Measurements from ENCODE around the gene PLA2G2F. TPM values are rescaled to one million over a fixed set of nuclear protein-coding genes. Genes with fewer than 3 reads are reported as not detected.

PLA2G2F gene
- total and polyA plus RNA-seq, 2 of the 13 experiments (the other 11 are each of a cell fraction or from before 2014, with no cell fraction given) = not detected

GRCh38 chr1:20198918-20199317 is 59.8 kb downstream of the PLA2G2F start:
- no peak overlapping the region for H2AFZ ChIP-seq (ENCODE audit: low read length)
- H4K20me1 ChIP-seq (ENCODE audit: insufficient read depth, low read length) = no peaks in the 10 kb centered on the region
- peaks cover 3 to 22% of the 10 kb centered on the region in 2 experiments; a peak in 3 of 5 replicates for H3K27me3 ChIP-seq (ENCODE audit: control insufficient read depth in 1 of 2, insufficient read depth in 2 of 2, low read length in 2 of 2)
- in situ Hi-C loops (cut with HindIII; ENCODE audit: extremely low pct_ligation_motif_present, low pct_unique_long_range_greater_than_20kb) (loop anchor here (10.0 kb wide), 1 partner anchor 224 kb away; the partner anchor contains the start of gene PLA2G2A), intact Hi-C loops (cut with micrococcal nuclease; ENCODE audit: unreplicated experiment) (no loop called here)
- no peaks in the 10 kb centered on the region for H3K9me3 ChIP-seq (ENCODE audit: low read length)
- ChIA-PET POLR2A (no interaction called here), CTCF (ENCODE audit: low intra/inter-chr PET ratio, low total read pairs) (no interaction called here)
- no peaks in the 10 kb centered on the region for H3K79me2 ChIP-seq (ENCODE audit: insufficient read depth, low read length)
- H3K9ac ChIP-seq (ENCODE audit: insufficient read depth, low read depth, low read length) = no peak overlapping the region
- H3K4me3 ChIP-seq (replicated peaks in 1 of 3; ENCODE audit: insufficient read depth in 1 of 3, low read depth in 2 of 3, low read length in 3 of 3) = no peak overlapping the region
- no peak for TF ChIP-seq TGIF2 (CRISPR knock-in tag; IDR thresholded peaks at IDR 0.05)
- peak; percentile 88 for TF ChIP-seq BCL6 (CRISPR knock-in tag; IDR thresholded peaks at IDR 0.05)
- no peak for TF ChIP-seq TIGD3 (CRISPR knock-in tag; IDR thresholded peaks at IDR 0.05; ENCODE audit: borderline replicate concordance)
- TF ChIP-seq ZNF660 (CRISPR knock-in tag; IDR thresholded peaks at IDR 0.05; ENCODE audit: borderline replicate concordance, low read depth) = no peak
- no peak for TF ChIP-seq ZNF496 (CRISPR knock-in tag; IDR thresholded peaks at IDR 0.05; ENCODE audit: insufficient replicate concordance)
- no peak for DNase-seq (ENCODE audit: low spot score)
- H3K36me3 ChIP-seq (replicated peaks in 1 of 2; ENCODE audit: control insufficient read depth in 1 of 2, insufficient read depth in 2 of 2, low read length in 2 of 2) = no peaks in the 10 kb centered on the region
- no peak for ATAC-seq
- no peak for FAIRE-seq
- H3K4me1 ChIP-seq (ENCODE audit: insufficient read depth, low read length) = peaks cover 5% of the 10 kb centered on the region; the same call in 1 of the 2 replicates
- H3K27ac ChIP-seq (ENCODE audit: extremely low read length, insufficient read depth, low read length) = no peak overlapping the region
- BruUV-seq (replicated peaks) = no TSS peak
- H3K4me2 ChIP-seq (ENCODE audit: low read depth, low read length) = no peak overlapping the region
- WGBS (ENCODE audit: low lambda C conversion rate) = 2% methylated on average over 7 of the region's 7 CpGs

- TF ChIP-seq, protein P1, sequence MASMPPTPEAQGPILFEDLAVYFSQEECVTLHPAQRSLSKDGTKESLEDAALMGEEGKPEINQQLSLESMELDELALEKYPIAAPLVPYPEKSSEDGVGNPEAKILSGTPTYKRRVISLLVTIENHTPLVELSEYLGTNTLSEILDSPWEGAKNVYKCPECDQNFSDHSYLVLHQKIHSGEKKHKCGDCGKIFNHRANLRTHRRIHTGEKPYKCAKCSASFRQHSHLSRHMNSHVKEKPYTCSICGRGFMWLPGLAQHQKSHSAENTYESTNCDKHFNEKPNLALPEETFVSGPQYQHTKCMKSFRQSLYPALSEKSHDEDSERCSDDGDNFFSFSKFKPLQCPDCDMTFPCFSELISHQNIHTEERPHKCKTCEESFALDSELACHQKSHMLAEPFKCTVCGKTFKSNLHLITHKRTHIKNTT (CRISPR knock-in tag; IDR thresholded peaks at IDR 0.05) = no peak
- TF ChIP-seq ZNF740 (CRISPR knock-in tag; IDR thresholded peaks at IDR 0.05) (no peak), ZNF607 (CRISPR knock-in tag; IDR thresholded peaks at IDR 0.05; ENCODE audit: borderline replicate concordance) (no peak), ZNF879 (CRISPR knock-in tag; IDR thresholded peaks at IDR 0.05) (no peak)
- no peak overlapping the region for H3K9ac ChIP-seq (ENCODE audit: insufficient read depth, low read depth, low read length)
- POLR2A ChIA-PET = no interaction called here
- no TSS peak for BruUV-seq (replicated peaks)
- peaks cover 5% of the 10 kb centered on the region; the same call in 1 of the 2 replicates for H3K4me1 ChIP-seq (ENCODE audit: insufficient read depth, low read length)
- no peak overlapping the region for H3K4me2 ChIP-seq (ENCODE audit: low read depth, low read length)
- no peak overlapping the region for H3K4me3 ChIP-seq (replicated peaks in 1 of 3; ENCODE audit: insufficient read depth in 1 of 3, low read depth in 2 of 3, low read length in 3 of 3)
- CTCF ChIA-PET (ENCODE audit: low intra/inter-chr PET ratio, low total read pairs) = no interaction called here
- ATAC-seq (no peak), DNase-seq (ENCODE audit: low spot score) (no peak), FAIRE-seq (no peak)
- H3K9me3 ChIP-seq (ENCODE audit: low read length) = no peaks in the 10 kb centered on the region
- H3K27me3 ChIP-seq (ENCODE audit: control insufficient read depth in 1 of 2, insufficient read depth in 2 of 2, low read length in 2 of 2) = peaks cover 3 to 22% of the 10 kb centered on the region in 2 experiments; a peak in 3 of 5 replicates
- 33% methylated on average over 3 of the region's 3 CpGs for WGBS (ENCODE audit: low lambda C conversion rate)
- intact Hi-C loops (cut with micrococcal nuclease; ENCODE audit: unreplicated experiment) = no loop called here
- no peaks in the 10 kb centered on the region for H3K36me3 ChIP-seq (replicated peaks in 1 of 2; ENCODE audit: control insufficient read depth in 1 of 2, insufficient read depth in 2 of 2, low read length in 2 of 2)
- H3K79me2 ChIP-seq (ENCODE audit: insufficient read depth, low read length) = no peaks in the 10 kb centered on the region
- no peaks in the 10 kb centered on the region for H4K20me1 ChIP-seq (ENCODE audit: insufficient read depth, low read length)
- no peak overlapping the region for H3K27ac ChIP-seq (ENCODE audit: extremely low read length, insufficient read depth, low read length)
- in situ Hi-C loops (cut with HindIII; ENCODE audit: extremely low pct_ligation_motif_present, low pct_unique_long_range_greater_than_20kb) = loop anchor here (10.0 kb wide), 1 partner anchor 225 kb away; the partner anchor contains the start of gene PLA2G2A
- H2AFZ ChIP-seq (ENCODE audit: low read length) = no peak overlapping the region
Measured at GRCh38 chr1:20199403-20199802, 60.3 kb downstream of the PLA2G2F start.
